Right lobe of liver (tissue), 4 donors: Measurements from ENCODE around the gene SCN3A.

Experiments
- CTCF ChIP-seq, 4 donors: fragments of 200-600 bp in 3 of 4; fragments of 450-650 bp in 1 of 4; IDR thresholded peaks; one replicate each; pipeline versions ENCODE4 v1.5.1 to v1.8.0; 2016 to 2022; ENCODE audit warnings: antibody characterized with exemption in 4 of 4, mild to moderate bottlenecking in 2 of 4
- POLR2A ChIP-seq: fragments of 450-650 bp; IDR thresholded peaks from one replicate; pipeline ENCODE4 v1.6.1; 2017; ENCODE audit warnings: antibody characterized with exemption, mild to moderate bottlenecking
- donor health status: DM: no; HTN: no; CAD: no.
- donor health status: DM: no; HTN: no; CAD: no.
- donor health status: DM: no; HTN: yes; CAD: no.

- TF ChIP-seq CTCF (IDR thresholded peaks at IDR 0.05) (no peak), POLR2A (no peak)
Measured at GRCh38 chr2:165239856-165240515, 36.1 kb upstream of the SCN3A start.
